CD14-positive monocyte (primary cell): ENCODE results near the gene ME3. TPM values are rescaled to one million over a fixed set of nuclear protein-coding genes. Genes with fewer than 3 reads are reported as not detected.
A peak's percentile ranks its signal among the peaks of the same experiment; 100 is the strongest.

Experiments
- DNase-seq, 3 donors: peaks; one replicate each; pipeline ENCODE4 v3.0.0-alpha.2; 2011 to 2022
- H2AFZ ChIP-seq: 2 replicates; pipeline ENCODE4 v1.6.0; 2012; ENCODE audit warnings: mild to moderate bottlenecking, low read depth, low read length, inconsistent platforms; ENCODE audit not compliant: insufficient read depth, poor library complexity, severe bottlenecking
- H3K27ac ChIP-seq, 2 donors: 1 replicate in 1 of 2; 2 replicates in 1 of 2; pipeline ENCODE4 v1.5.1; 2012 to 2013; ENCODE audit warnings: low read length in 2 of 2, control low read depth in 1 of 2, inconsistent platforms in 1 of 2, low read depth in 1 of 2, mild to moderate bottlenecking in 1 of 2
- H3K27me3 ChIP-seq, 2 donors: one replicate each; pipeline versions ENCODE4 v1.6.0 to v1.6.1; 2011 to 2013; ENCODE audit warnings: low read length in 2 of 2; ENCODE audit not compliant: control insufficient read depth in 2 of 2, insufficient read depth in 2 of 2
- H3K36me3 ChIP-seq, 2 donors: replicated peaks in 1 of 2; 1 replicate in 1 of 2; 2 replicates in 1 of 2; pipeline versions ENCODE4 v1.5.1 to v1.6.1; 2012 to 2013; ENCODE audit warnings: low read length in 2 of 2, control low read depth in 1 of 2, inconsistent platforms in 1 of 2, mild to moderate bottlenecking in 1 of 2; ENCODE audit not compliant: insufficient read depth in 2 of 2, control insufficient read depth in 1 of 2
- H3K4me1 ChIP-seq, 2 donors: 1 replicate in 1 of 2; 2 replicates in 1 of 2; pipeline versions ENCODE4 v1.5.1 to v1.6.1; 2012 to 2013; ENCODE audit warnings: low read length in 2 of 2, control low read depth in 1 of 2, inconsistent platforms in 1 of 2, mild to moderate bottlenecking in 1 of 2, moderate library complexity in 1 of 2; ENCODE audit not compliant: insufficient read depth in 2 of 2, control insufficient read depth in 1 of 2
- H3K4me2 ChIP-seq: replicated peaks from 2 replicates; pipeline ENCODE3; 2012; ENCODE audit warnings: low read length, moderate library complexity, mild to moderate bottlenecking; ENCODE audit not compliant: poor library complexity, severe bottlenecking; ENCODE audit errors: extremely low read depth
- H3K4me3 ChIP-seq, 3 experiments: fragments of 200-600 bp in 1 of 3; sonication (generic) in 1 of 3; replicated peaks in 1 of 3; 1 replicate in 2 of 3; 2 replicates in 1 of 3; pipeline ENCODE4 v1.5.1; 2011 to 2013; ENCODE audit warnings: low read length in 3 of 3, mild to moderate bottlenecking in 3 of 3, control low read depth in 2 of 3, low read depth in 2 of 3, inconsistent platforms in 1 of 3, moderate library complexity in 1 of 3
- H3K79me2 ChIP-seq: 2 replicates; pipeline ENCODE4 v1.6.0; 2012; ENCODE audit warnings: mild to moderate bottlenecking, control low read depth, inconsistent platforms, low read length, moderate library complexity; ENCODE audit not compliant: insufficient read depth
- H3K9ac ChIP-seq: 2 replicates; pipeline ENCODE4 v1.6.0; 2017; ENCODE audit warnings: low read length, mild to moderate bottlenecking; ENCODE audit not compliant: insufficient read depth, poor library complexity, severe bottlenecking
- H3K9me3 ChIP-seq, 2 donors: replicated peaks in 1 of 2; 1 replicate in 1 of 2; 2 replicates in 1 of 2; pipeline versions ENCODE4 v1.5.1 to v1.6.1; 2012 to 2013; ENCODE audit warnings: low read length in 2 of 2, control low read depth in 1 of 2; ENCODE audit not compliant: control insufficient read depth in 1 of 2, insufficient read depth in 1 of 2
- H4K20me1 ChIP-seq: 2 replicates; pipeline ENCODE4 v1.6.0; 2012; ENCODE audit warnings: mild to moderate bottlenecking, low read length, control low read depth, moderate library complexity; ENCODE audit not compliant: insufficient read depth
- H3K27ac Mint-ChIP-seq, 7 donors: one replicate each; pipeline ENCODE4 v1.8.0; 2020; ENCODE audit warnings: mild to moderate bottlenecking in 7 of 7, mixed read lengths in 7 of 7, moderate library complexity in 6 of 7, inconsistent platforms in 2 of 7
- H3K27me3 Mint-ChIP-seq, 3 donors: one replicate each; pipeline ENCODE4 v1.8.0; 2021 to 2022; ENCODE audit warnings: low read depth in 3 of 3, mild to moderate bottlenecking in 3 of 3, mixed read lengths in 3 of 3, moderate library complexity in 3 of 3, inconsistent platforms in 1 of 3
- H3K36me3 Mint-ChIP-seq, 2 donors: one replicate each; pipeline ENCODE4 v1.8.0; 2020; ENCODE audit warnings: mixed read lengths in 2 of 2, inconsistent platforms in 1 of 2, mild to moderate bottlenecking in 1 of 2
- H3K4me1 Mint-ChIP-seq: one replicate; pipeline ENCODE4 v1.8.0; 2020; ENCODE audit warnings: mild to moderate bottlenecking, mixed read lengths
- H3K4me3 Mint-ChIP-seq, 2 donors: one replicate each; pipeline ENCODE4 v1.8.0; 2020; ENCODE audit warnings: mild to moderate bottlenecking in 2 of 2, mixed read lengths in 2 of 2, moderate library complexity in 1 of 2
- H3K9me3 Mint-ChIP-seq, 7 donors: one replicate each; pipeline ENCODE4 v1.8.0; 2020 to 2022; ENCODE audit warnings: mixed read lengths in 7 of 7, mild to moderate bottlenecking in 6 of 7, moderate library complexity in 6 of 7, inconsistent platforms in 2 of 7
- WGBS: methylation state at CpG from one replicate; pipeline ENCODE4 v1.1.5; 2013; ENCODE audit warnings: missing lambda C conversion rate; ENCODE audit not compliant: insufficient coverage; 5-methylcytosine and 5-hydroxymethylcytosine counted together
- intact Hi-C, 2 donors: fragments of 100-400 bp; cut with micrococcal nuclease; formaldehyde crosslinking; loops; one replicate each; pipeline versions ENCODE4 v1.15.0 to v1.15.1; 2023
- polyA plus RNA-seq, 3 donors: library from polyadenylated mRNA; depleted of rRNA in 1 of 3; unstranded in 2 of 3; stranded (reverse) in 1 of 3; fragments of 300-500 nt in 2 of 3; fragments of >200 nt in 1 of 3; fragmentation: Illumina TruSeq in 2 of 3; gene quantifications; 1 replicate in 2 of 3; 2 replicates in 1 of 3; pipeline ENCODE4 v1.2.3, GENCODE V29; 2012 to 2021
- TF ChIP-seq, protein P1 (sequence below): fragments of 200-600 bp; IDR thresholded peaks from one replicate; pipeline ENCODE4 v1.8.0; 2022; ENCODE audit warnings: antibody characterized with exemption, mild to moderate bottlenecking

The ME3 gene
- polyA plus RNA-seq, 3 donors, result 0.31 to 3.0 (median 0.42) TPM

DNA sequence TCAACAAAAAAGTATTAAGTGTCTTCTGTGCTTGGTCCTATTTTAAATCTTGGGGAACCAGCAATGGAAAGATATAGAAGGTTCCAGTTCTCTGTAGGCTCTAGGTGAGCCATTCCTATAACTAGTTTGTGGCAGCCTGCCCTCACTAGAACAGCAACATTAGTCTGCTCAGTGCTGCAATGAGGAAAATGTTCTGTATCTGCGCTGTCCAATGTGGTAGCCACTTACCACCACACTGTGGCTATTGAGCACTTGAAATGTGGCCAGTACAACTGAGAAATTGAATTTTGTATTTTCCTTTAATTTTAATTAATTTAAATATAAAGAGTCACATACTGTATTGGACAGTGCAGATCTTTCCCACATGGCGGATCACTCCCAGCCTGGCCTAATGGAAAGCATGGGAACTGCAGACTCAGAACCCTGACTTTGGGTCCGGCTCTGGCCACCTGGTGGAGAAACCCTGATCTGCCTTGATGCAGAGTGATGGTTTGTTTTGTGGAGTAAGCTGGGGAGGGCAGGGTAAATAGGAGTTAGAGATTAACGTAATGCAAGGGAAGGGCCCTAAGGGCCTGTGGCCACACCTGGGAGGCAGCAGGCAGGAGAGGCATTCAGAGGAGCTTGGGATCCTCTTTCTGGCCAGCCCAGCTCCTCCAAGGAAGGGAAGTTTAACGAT is 101.0 kb downstream of the ME3 start:
- H3K9me3 Mint-ChIP-seq, result peaks cover 0 to 2% (median 0%) of the 10 kb centered on the region in 7 donors
- H3K27ac Mint-ChIP-seq, result no peak overlapping the region

DNA sequence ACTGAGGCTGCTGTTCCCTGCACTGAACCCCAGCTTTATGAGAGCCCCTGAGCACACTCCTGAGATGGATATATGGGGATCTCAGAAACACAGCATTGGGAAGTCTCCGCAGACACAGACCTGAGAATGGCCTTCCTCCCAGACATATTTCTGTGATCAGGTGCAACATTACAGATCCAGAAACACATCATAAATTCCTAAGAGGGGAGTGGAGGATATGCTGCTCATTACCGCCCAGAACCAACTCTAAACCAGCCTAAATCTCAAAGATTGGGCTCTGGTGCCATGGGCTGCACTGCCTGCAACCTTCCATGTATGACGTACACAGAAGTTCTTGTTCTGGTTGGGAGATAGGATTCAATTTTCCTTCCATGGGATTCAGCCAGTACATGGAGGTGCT is 102.0 kb downstream of the ME3 start:
- Histone ChIP-seq H3K27ac (no peak overlapping the region), H3K4me3 (no peak overlapping the region), H3K4me2 (no peak overlapping the region), H3K79me2 (no peaks in the 10 kb centered on the region), H2AFZ (no peak overlapping the region), H3K27me3 (no peaks in the 10 kb centered on the region), H3K36me3 (no peaks in the 10 kb centered on the region), H3K9me3 (no peaks in the 10 kb centered on the region), H3K9ac (no peak overlapping the region), H3K4me1 (no peaks in the 10 kb centered on the region), H4K20me1 (no peaks in the 10 kb centered on the region)
- H3K27me3 Mint-ChIP-seq, result no peaks in the 10 kb centered on the region
- intact Hi-C loops, result no loop called here
- DNase-seq, result no peak
- 100% methylated on average over 1 of the region's 3 CpGs for WGBS
- H3K36me3 Mint-ChIP-seq, result no peaks in the 10 kb centered on the region
- H3K27ac Mint-ChIP-seq, result peak overlapping the region in 1 of 7 donors; percentile 4
- no peaks in the 10 kb centered on the region for H3K4me1 Mint-ChIP-seq
- TF ChIP-seq, protein P1, sequence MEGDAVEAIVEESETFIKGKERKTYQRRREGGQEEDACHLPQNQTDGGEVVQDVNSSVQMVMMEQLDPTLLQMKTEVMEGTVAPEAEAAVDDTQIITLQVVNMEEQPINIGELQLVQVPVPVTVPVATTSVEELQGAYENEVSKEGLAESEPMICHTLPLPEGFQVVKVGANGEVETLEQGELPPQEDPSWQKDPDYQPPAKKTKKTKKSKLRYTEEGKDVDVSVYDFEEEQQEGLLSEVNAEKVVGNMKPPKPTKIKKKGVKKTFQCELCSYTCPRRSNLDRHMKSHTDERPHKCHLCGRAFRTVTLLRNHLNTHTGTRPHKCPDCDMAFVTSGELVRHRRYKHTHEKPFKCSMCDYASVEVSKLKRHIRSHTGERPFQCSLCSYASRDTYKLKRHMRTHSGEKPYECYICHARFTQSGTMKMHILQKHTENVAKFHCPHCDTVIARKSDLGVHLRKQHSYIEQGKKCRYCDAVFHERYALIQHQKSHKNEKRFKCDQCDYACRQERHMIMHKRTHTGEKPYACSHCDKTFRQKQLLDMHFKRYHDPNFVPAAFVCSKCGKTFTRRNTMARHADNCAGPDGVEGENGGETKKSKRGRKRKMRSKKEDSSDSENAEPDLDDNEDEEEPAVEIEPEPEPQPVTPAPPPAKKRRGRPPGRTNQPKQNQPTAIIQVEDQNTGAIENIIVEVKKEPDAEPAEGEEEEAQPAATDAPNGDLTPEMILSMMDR, result no peak
- H3K4me3 Mint-ChIP-seq, result no peak overlapping the region
- H3K9me3 Mint-ChIP-seq, result peaks cover 0 to 2% (median 0%) of the 10 kb centered on the region in 7 donors

More for the DNA sequence above, 101.0 kb downstream of the ME3 start:
- Histone ChIP-seq H3K27me3 (no peaks in the 10 kb centered on the region), H3K4me3 (no peak overlapping the region), H3K36me3 (no peaks in the 10 kb centered on the region), H3K4me2 (no peak overlapping the region), H3K27ac (no peak overlapping the region), H3K9ac (no peak overlapping the region), H3K9me3 (no peaks in the 10 kb centered on the region), H3K79me2 (no peaks in the 10 kb centered on the region), H4K20me1 (no peaks in the 10 kb centered on the region), H3K4me1 (no peaks in the 10 kb centered on the region), H2AFZ (no peak overlapping the region)
- DNase-seq, result no peak
- Mint-ChIP-seq H3K27me3 (peaks cover 0 to under 1% (median 0%) of the 10 kb centered on the region in 3 donors), H3K36me3 (no peaks in the 10 kb centered on the region), H3K4me1 (no peaks in the 10 kb centered on the region), H3K4me3 (no peak overlapping the region)
- TF ChIP-seq, protein P1, result peak; percentile 29
- 100% methylated on average over 3 of the region's 5 CpGs for WGBS
- intact Hi-C loops, result no loop called here
